H1 (cell line): Measurements from ENCODE around the gene AATK.

Experiments
- EZH2 ChIP-seq: fragments of 200-600 bp; sonication (generic); IDR thresholded peaks from 2 replicates; pipeline ENCODE4 v1.7.1; 2012; ENCODE audit warnings: low read depth, mild to moderate bottlenecking, moderate library complexity, low read length, inconsistent platforms; ENCODE audit not compliant: severe bottlenecking
- RFX5 ChIP-seq: IDR thresholded peaks from 2 replicates; pipeline ENCODE4 v1.6.1; 2011; ENCODE audit warnings: low read depth, low read length, improper control_type of control experiment, borderline replicate concordance
- TCF12 ChIP-seq: IDR thresholded peaks from 2 replicates; pipeline ENCODE4 v1.6.1; 2011; ENCODE audit warnings: low read depth, mild to moderate bottlenecking, low read length
- TF ChIP-seq, protein P1 (sequence below), 3 experiments: IDR thresholded peaks; 1 replicate in 2 of 3; 2 replicates in 1 of 3; pipeline versions ENCODE4 v1.5.1 to v1.6.1; 2011; ENCODE audit warnings: low read length in 3 of 3, mild to moderate bottlenecking in 3 of 3, inconsistent platforms in 2 of 3, low read depth in 1 of 3, moderate library complexity in 1 of 3; ENCODE audit not compliant: insufficient read depth in 1 of 3; ENCODE audit errors: control extremely low read depth in 1 of 3

DNA sequence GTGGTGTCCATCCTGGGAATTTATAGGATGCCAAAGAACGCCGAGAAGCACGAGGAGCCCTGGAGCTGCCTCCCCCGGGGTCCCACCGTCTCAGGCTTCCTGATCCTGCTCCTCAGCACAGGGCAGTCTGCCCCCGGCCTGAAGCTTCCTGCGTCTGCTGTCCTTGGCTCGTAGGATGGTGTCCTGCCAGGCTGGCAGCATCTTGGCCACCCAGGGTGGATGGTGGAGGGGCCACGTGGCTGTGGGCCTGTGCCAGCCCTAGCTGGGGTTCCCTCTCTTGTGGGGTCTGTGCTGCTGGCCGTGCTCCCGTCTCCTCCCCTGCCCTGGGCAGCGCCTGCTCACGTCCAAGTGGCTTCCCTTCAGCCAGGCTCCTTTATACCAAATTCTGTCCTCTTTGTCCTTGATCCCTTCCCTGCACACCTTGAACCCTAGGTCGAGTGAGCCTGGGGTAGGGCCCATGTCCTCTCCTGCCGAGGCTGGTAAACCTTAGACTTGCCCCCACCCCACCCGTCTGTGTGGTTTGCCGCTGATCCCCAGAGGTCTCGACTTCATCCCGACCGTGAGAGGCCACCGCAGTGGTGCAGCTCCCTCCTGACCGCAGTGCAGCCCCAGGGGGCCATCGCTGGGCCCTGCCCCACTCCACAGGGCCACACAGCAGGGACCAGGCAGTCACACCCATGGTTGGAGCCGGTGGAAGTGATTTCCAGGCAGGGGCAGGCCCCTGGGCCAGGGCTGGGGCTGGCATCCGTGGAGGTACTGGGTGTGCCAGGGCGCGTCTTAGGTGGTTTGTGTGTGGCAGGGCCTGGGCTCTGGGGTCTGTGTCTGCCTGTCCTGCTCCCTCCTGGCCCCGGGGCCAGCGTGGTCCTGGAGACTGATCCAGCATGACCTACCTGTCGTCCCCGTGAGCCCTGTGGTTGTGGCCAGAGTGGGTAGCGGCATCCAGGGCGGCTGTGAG is 84.5 kb downstream of the AATK start:
- TF ChIP-seq EZH2, result no peak
- TF ChIP-seq, protein P1, sequence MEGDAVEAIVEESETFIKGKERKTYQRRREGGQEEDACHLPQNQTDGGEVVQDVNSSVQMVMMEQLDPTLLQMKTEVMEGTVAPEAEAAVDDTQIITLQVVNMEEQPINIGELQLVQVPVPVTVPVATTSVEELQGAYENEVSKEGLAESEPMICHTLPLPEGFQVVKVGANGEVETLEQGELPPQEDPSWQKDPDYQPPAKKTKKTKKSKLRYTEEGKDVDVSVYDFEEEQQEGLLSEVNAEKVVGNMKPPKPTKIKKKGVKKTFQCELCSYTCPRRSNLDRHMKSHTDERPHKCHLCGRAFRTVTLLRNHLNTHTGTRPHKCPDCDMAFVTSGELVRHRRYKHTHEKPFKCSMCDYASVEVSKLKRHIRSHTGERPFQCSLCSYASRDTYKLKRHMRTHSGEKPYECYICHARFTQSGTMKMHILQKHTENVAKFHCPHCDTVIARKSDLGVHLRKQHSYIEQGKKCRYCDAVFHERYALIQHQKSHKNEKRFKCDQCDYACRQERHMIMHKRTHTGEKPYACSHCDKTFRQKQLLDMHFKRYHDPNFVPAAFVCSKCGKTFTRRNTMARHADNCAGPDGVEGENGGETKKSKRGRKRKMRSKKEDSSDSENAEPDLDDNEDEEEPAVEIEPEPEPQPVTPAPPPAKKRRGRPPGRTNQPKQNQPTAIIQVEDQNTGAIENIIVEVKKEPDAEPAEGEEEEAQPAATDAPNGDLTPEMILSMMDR (IDR thresholded peaks at IDR 0.05; ENCODE audit: control extremely low read depth in 1 of 3, insufficient read depth in 1 of 3, low read depth in 1 of 3, low read length in 3 of 3), result no peak
- TF ChIP-seq TCF12, result no peak
- TF ChIP-seq RFX5, result no peak
